GM12873 (cell line): ENCODE results near the gene WDFY3.

Source experiments
- CTCF ChIP-seq: IDR thresholded peaks from 2 replicates; pipeline ENCODE4 v1.5.1; 2012; ENCODE audit warnings: low read depth, mild to moderate bottlenecking, moderate library complexity, low read length, control low read depth; ENCODE audit not compliant: insufficient read depth; ENCODE audit errors: missing control alignments

WDFY3 gene

GRCh38 chr4:84962102-84962501 lies 4.4 kb downstream of the WDFY3 start:
- no peak for TF ChIP-seq CTCF

DNA sequence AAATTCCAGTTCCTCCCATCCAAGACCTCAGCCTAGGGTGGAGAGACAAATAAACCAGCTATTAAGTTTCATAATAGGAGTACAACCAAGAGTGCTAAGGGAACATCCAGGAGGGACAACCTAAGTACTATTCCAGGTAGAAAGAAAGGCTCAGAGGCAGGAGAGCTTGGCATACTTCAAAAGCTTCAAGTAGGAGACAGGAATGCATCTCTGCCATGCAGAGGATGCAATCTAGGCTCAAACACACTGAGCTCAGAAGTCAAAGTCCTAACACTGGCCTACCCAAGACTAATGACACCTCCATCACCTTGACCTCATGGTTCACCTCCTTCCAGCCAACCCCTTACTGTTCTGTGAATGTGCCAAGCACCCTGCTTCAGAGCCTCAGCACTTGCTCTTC lies 8.1 kb downstream of the WDFY3 start:
- no peak for TF ChIP-seq CTCF

- no peak for TF ChIP-seq CTCF
Observed at GRCh38 chr4:84957514-84958420, 8.7 kb downstream of the WDFY3 start.

DNA sequence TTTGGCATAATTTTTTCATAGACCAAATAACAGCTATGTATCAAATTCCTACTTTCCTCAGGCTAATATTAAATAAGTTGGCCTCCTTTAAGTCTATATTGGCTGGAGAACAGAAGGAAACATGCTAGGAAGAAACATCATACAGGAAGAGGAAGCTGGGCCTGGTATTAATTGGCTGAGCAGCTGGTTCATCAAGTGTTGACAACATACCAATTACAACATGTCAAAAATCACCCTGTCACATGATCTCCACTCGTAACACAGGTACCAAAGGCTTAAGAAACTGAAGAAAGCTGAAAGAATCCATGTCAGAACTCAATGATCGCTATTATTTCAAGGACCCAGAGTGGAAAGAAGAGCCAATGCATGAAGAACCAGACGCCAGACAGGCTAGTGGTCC lies 10.5 kb downstream of the WDFY3 start:
- no peak for TF ChIP-seq CTCF

DNA sequence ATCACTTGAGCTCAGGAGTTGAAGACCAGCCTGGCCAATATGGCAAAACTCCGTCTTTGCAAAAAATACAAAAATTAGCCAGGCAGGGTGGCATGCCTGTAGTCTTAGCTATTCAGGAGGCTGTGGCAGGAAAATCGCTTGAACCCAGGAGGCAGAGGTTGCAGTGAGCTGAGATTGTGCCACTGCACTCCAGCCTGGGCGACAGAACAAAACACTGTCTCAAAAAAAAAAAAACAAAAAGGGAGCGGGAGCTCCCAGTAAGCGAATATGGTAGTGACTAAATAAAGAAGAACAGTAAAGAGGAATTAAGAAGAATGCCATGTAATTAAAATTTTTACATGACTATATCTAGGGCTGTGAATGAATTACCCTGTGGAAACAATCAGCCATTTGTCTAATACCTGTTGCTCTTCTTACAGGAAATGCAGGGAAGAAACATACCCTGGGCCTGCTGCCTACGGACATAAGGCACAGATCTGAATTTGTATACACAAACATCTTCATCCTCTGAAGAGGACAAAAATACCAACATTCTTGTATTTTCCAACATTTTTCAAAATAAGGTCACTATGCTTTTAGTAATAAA lies 11.4 kb downstream of the WDFY3 start:
- TF ChIP-seq CTCF, result no peak

- no peak for TF ChIP-seq CTCF
Observed at GRCh38 chr4:84952776-84953175, 13.7 kb downstream of the WDFY3 start.

DNA sequence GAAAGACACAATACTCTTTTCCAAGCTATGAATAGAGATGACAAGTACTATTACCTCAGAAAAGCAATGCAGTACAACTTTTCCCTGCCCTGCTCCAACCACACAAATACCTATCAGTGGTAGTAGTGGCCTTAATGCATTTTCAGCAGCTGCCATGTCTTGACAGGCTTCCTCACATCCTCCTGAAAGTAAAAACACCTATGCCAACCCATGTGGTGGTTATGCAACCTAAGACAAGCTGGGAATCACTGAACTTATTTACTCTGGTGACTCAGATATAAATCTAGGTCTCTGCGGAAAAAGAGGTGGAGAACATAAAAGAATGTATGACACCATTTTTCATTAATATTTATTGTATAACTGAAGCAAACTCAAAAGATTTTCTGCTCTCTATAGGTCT lies 14.5 kb downstream of the WDFY3 start:
- no peak for TF ChIP-seq CTCF
